Mammary epithelial cell (primary cell): ENCODE results near the gene PTPN3.

ENCODE experiments used
- CTCF ChIP-seq, 2 donors: IDR thresholded peaks in 1 of 2; conservative IDR thresholded peaks in 1 of 2; 2 replicates each; pipeline ENCODE4 v1.5.1; 2011 to 2012; ENCODE audit warnings: inconsistent platforms in 2 of 2, low read length in 2 of 2, mild to moderate bottlenecking in 2 of 2, control low read depth in 1 of 2, low read depth in 1 of 2; ENCODE audit not compliant: insufficient read depth in 1 of 2; ENCODE audit errors: extremely low read depth in 1 of 2
- EZH2 ChIP-seq: IDR thresholded peaks from 2 replicates; pipeline ENCODE4 v1.6.1; 2012; ENCODE audit warnings: low read length, inconsistent platforms, borderline replicate concordance

DNA sequence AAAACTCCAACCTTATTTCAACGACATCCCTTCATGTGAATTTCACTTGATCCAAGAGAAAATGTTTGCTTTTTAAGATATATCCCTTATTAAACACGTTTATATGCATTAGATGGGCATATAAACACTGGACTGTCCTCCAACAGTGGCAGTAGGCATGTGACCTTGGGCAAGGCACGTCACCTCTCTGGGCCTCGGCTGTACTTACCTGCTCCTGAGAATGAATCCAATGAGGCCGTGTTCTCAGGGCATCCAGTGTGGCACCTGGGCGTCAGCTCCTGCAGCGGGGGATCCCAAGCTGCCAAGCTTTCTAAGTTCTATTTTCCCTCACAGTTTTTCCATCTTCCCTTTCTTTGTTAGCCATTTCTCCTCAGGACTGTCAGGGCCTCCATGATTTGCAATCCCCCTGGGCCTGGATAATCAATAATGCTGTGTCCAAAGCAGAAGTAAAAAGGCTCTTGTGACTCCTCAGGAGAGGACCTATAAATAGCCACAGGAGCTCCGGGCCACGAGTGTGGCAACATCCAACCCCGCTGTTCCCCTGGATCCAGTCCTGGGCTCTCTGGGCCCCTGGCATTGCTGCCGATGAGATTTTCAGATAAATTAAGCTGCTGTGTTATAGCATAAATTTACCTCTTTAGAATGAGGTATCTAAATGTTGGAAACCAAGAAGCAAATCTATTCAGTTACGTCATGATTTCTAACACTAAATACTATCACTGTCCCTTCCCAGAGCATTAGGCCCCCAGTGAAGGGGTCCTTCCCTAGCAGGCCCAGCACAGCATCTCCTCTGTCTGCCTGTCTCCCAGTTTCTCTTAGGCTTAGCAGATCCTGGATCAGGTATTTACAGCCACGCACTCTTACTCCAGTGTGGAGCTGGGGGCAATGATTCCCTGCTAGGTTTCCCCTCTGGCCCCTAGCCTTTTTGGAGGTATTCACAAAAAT lies 76.8 kb downstream of the PTPN3 start:
- TF ChIP-seq CTCF (conservative IDR thresholded peaks at IDR 0.05 in 1 of 2, IDR thresholded peaks at IDR 0.05 in 1 of 2; ENCODE audit: extremely low read depth in 1 of 2, insufficient read depth in 1 of 2, low read depth in 1 of 2, low read length in 2 of 2) = no peak
- no peak for TF ChIP-seq EZH2
